GM03348 (cell line): ENCODE measurements around the gene STK16.
"Not testable (repeated sequence)": the region's sequence is repeated elsewhere in the genome, so short reads cannot be mapped to it uniquely, and the experiment has no call there.

Experiments used
- DNase-seq: peaks from one replicate; pipeline ENCODE4 v3.0.0; 2012; ENCODE audit warnings: low spot score

Gene STK16

DNA sequence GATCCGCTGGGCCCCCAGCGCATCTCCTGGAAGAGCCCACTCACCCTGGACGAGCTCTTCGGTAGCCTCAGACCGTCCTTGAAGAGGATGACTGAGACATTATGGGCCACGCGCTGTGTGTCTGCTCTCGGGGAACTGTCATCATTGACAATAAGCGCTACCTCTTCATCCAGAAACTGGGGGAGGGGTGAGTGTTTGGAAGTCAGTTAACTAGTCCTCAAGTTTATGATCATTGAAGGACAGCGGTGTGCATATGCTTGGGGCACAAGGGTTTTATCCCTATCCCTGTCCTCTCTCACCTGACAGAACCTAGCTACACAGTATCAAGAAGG, 586 bp downstream of the STK16 start:
- peak; percentile 9 for DNase-seq

DNA sequence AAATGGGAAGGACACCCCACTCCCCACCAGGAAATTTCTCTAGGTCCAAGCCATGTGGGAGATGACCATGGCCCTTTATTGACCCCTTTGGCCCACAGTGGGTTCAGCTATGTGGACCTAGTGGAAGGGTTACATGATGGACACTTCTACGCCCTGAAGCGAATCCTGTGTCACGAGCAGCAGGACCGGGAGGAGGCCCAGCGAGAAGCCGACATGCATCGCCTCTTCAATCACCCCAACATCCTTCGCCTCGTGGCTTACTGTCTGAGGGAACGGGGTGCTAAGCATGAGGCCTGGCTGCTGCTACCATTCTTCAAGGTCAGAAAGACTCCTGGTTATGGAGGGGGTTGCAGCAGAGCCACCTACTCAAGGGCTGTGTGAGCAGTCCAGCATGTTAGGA, 1.3 kb downstream of the STK16 start:
- DNase-seq: no peak

DNA sequence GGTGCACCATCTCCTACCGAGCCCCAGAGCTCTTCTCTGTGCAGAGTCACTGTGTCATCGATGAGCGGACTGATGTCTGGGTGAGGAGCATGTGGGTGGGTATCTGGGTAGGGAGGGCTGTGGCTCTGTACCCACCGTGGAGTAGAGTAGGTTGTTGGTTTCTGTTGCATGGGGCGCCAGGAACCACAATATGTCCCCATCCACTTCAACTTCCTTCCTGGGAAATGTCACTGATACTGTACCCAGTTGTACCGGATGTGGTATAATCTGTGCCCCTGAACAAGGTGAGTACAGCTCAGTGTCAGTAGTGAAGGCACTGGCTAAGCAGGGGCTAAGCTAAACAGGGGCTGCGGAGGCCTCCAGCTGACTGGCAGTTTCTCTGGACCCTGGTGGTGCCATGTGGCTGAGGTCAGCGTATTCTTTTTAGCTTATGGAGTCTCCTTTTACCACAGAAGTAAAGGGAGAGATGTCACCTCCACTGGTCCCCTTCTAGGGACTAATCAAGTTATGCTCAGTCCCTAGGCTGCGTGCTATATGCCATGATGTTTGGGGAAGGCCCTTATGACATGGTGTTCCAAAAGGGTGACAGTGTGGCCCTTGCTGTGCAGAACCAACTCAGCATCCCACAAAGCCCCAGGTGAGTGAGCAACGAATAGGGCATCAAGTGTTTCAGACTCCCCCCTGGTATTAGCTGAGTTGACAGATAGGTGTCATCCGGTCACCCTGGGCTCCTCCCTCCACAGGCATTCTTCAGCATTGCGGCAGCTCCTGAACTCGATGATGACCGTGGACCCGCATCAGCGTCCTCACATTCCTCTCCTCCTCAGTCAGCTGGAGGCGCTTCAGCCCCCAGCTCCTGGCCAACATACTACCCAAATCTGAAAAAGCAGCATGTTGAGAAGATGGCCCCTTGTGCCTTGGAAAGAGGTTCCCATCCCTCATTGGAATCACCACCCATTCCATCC, 2.7 kb downstream of the STK16 start:
- no peak for DNase-seq

DNA sequence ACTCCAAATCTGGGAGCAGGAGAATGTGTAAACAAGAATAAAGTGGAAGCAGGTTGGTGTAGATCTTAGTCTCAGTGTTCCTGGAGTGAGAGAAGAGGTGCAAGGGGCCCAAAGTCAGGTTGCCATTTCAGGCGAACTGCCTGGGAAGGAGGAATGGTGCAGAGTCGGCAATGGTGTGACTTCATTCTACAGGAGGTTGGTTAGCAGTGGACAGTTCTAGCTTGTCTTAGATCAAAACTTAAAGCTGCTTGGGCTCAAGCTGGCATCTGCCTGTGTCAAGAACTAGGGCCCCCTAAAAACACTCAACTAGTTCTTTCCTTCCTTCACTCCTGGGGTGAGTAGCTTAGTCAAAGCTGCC, 3.5 kb downstream of the STK16 start:
- no peak for DNase-seq

DNA sequence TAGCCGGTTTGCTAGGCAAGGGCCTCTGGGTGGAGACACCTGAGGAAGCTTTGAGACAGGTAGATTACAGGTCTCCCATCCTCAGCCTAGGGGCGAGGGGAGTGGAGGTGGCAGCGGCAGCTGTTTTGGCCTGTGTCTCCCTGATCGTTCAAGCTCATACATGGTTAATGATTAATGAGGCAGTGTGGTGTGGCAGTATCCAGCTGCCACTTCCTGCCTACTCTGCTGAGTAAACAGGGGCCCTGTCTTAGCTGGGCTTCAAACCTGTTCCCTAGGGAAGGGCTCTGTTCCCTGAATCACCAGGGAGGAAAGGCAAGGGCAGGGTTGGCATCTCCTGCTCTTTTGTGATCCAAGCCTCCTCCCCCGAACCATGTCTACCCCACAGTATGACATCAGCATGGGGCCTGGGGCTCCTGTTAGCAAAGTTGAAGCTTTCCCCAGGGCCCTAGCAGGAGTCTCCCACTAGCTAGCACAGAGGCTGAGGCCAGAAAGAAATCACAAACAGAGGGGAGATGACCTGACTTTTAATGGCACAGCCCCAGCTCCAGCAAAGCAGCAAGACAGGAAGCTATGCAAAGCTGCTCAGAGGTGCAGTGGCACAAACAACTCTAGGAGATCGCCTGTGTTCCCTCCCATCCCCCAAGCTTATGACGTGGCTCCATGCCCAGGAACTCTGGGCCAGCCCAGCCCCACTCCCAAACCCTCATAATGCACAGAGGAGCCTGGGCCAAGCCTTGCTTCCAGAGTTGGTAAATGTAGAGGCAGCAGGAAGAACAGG, 4.1 kb downstream of the STK16 start:
- peak; percentile 73 for DNase-seq

DNA sequence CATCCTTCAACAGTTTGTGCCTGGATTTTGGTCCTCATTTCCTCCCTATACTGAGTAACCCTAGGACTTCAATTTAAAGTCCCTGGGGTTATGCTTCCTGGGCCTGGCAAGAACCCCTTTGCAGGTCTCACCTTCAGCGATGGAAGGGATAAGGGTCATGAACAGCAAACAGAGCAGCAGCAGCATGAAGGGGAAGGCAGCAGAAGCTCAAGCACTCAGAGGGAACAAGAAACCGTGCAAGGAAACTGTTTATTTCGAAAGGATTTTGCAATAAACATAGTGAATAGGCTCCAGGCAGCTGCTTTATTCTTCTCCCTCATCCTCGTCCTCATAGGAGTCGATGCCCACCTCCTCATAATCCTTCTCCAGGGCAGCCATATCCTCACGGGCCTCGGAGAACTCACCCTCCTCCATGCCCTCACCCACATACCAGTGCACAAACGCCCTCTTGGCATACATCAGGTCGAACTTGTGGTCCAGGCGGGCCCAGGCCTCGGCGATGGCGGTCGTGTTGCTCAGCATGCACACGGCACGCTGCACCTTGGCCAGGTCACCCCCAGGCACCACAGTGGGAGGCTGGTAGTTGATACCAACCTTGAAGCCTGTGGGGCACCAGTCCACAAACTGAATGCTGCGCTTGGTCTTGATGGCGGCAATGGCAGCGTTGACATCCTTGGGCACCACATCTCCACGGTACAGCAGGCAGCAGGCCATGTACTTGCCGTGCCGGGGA, 4.9 kb downstream of the STK16 start:
- no peak for DNase-seq

DNA sequence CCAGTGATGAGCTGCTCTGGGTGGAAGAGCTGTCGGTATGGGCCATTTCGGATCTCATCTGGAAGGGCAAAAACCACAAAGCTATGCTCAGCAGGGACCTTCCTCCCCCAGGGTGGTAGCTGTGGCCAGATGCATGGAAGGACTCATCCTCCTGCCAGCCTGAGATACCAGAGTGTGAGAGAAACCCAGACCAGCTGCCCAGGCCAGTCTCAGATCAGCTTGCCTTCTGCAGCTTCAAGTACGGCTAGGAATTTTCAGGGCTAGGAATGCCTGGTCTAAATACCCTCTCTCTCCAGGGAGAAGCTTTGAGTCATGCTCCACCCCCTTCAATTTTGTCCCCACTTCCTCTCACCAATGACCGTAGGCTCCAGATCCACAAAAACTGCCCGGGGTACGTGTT, 6.4 kb downstream of the STK16 start:
- peak; percentile 8 for DNase-seq

DNA sequence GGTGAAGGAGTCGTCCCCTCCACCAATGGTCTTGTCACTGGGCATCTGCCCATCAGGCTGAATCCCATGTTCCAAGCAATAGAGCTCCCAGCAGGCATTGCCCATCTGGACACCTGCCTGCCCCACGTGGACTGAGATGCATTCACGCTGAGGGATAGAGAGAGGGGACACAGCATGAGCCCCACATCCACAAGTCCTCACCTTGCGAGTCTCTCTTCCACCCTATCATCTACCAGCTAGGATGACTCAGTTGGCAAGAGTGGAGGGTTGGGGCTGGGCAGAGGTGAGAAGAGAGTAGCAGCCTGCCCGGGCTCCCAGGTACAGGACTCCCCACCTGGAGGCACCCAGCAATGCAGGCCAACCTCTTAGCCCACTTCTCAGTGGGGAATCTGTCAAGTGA, 6.8 kb downstream of the STK16 start:
- DNase-seq: no peak

DNA sequence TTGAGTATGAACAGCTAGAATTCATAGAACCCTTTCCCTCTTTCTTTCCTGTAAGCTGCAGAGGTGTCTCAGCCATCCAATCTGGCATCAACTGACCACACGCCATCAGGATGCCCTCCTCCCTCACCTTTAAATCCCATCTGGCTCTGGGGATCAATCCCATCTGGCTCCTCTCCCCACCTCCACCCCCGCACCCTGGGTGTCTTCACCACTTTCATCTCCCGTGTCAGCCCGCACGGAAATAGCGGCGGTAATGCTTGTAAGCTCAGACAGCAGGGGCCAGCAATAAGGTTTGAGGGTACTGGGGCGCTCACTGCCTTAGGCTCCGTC, 7.3 kb downstream of the STK16 start:
- peak; percentile 11 for DNase-seq

DNA sequence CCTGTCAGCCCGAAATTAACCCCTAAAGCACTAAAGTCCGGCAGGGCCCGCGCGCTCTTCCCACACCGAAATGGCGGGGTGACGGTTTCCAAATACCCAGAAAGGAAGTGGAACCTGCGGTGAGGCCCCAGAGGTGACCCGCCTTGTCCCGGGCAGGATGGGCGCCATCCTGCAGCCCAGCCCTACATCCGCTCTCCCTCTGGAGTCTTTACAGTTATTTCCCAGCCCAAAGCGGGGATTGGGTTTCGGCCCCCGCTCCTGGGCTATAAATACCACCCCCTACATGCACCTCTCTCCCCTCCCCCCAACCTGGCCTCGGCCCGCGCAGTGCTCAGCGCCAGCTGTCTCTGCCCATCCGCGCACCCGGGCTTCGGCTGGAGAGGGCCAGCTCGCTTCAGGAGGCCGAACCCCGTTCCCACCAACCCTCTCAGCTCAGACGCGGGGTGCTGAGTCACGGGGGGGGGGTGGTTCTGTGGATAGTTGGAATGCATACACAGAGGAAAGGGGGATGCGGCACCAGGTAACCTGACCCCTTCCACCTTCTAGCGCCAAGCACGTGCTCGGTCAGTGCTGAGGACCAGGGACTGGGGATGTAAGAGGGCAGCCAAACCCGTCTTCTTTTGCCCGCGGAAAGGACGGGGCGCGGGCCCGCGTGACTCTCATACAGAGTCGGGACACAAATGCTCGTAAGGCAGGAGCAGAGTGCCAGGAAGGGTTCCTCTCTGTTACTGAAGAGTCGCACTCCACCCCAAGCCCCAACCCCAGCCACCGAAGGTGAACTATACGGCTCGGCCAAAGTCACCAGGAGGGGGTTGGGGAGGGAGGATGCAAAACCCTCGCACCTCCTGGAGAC, 7.8 kb downstream of the STK16 start, which contains the start of gene TUBA4B:
Gene TUBA4B (plus strand): TSS at position 344 of the 853 bp plus-strand sequence. CDS start 165 bp downstream, at position 509.
- peak; percentile 50 for DNase-seq

DNA sequence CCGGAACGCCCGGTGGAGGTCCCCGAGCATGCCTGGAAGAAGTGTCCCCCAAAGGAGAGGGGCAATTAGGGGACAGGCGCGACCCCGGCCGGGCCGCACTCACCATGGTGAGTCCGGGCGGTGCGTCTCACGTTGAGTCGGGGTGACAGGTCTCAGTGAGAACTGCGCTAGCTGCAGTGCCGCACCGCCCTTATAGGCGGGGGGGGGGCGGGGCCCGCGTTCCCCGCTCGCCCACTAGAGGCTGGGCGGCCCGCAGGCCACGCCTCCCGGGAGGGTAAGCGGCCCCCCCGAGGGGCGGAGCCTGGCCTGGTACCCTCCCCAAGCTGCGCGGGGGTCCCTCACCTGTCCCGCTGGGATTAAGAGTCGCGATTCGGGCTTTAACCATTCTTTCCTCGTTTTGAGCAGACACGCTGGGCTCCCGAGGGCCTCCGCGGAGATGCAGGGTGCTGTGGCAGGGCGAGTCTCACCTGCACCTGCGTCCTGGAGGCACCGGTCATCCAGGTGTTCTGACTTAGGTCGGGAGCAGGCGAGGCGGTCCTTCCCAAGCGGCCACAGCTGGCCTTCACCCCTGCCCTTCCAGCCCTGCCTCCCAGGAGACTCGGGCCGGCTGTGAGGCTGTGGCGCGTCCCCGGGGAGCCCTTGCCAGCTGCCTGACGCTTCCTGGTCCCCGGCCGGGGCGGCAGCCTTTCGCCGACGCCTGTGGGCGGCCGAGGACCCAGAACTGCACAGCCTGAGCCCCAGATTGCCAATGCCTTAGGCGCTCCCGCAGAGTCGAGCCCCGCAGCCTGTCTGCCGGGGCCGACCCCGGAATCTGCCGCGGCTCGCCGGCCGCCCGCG, 8.7 kb downstream of the STK16 start, which contains the start of gene TUBA4A:
Gene TUBA4A (minus strand): TSS at position 166 of the 837 bp plus-strand sequence. CDS start 60 bp downstream, at position 106.
- DNase-seq: peak; percentile 97

DNA sequence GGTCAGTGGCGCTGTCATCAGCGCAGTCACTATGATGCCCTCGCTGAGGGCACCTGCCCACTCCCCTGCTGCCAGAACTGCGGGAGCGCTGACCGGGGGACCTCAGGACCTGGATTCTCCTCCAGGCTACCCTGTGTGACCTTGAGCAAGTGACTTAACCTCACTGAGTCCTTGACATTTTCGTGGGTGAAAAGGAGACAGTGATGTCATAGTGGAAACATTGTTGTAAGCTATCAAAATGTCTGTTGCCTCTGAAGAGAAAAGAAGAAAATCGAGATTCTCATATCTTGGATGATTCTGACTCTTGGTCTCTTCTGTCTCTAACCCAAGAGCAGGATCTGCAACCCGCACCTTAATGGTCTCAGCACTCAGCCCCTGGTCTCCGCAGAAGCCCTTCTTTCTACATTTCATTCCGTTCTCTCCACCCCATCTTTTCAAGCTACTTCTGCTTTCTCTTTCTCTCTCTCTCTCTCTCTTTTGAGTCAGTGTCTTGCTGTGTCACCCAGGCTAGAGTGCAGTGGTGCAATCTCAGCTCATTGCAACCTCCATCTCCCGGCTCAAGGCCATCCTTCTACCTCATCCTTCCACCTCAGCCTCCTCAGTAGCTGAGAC, 9.4 kb downstream of the STK16 start:
- peak; percentile 13 for DNase-seq

DNA sequence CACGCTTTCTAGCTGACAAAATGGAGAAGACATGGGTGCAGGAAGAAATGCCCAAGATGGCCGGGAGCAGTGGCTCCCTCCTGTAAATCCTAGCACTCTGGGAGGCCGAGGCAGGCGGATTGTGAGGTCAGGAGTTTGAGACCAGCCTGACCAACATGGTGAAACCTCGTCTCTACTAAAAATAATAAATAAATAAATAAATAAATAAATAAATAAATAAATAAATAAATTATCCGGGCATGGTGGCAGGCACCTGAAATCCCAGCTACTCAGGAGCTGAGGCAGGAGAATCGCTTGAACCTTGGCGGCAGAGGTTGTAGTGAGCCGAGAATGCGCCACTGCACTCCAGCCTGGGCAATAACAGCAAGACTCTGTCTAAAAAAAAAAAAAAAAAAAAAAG, 13.7 kb downstream of the STK16 start:
- DNase-seq: not testable (repeated sequence)

DNA sequence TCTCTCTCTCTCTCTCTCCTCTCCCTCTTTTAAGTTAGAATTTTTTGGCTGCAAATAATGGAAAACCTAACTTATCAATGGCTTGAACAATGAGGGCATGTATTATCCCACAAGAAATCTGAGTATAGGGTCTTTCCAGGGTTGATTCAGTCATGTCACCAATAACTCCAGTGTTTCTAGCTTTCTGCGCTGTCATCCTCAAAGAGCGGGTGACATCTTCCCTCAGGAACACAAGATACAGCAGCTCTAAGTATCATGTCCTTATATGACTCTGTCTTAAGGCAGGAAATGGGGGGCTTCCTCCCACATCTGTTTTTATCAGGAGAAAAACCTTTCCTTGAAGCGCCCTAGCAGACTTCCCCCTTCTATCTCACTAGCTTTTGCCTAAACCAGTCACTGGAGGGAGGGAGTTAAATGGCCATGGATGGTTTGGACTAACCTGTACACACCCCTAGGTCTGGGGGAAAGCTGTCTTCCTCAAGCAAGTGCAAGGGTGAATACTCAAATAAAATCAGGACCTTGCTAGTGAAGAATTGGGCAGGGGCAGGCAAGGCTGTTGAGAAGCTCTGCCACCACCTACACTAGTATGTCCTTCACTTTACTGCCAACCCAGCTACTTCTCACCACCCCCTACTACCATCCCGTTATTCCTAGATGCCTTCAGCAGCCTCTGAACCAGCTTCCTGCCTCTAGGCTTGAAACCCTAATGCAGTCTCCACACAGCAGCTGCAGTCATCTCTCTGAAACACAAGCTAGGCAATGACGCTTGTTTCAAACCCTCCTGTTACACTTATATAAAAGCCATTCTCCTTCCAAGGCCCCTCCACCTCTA, 16.0 kb downstream of the STK16 start:
- DNase-seq: no peak

DNA sequence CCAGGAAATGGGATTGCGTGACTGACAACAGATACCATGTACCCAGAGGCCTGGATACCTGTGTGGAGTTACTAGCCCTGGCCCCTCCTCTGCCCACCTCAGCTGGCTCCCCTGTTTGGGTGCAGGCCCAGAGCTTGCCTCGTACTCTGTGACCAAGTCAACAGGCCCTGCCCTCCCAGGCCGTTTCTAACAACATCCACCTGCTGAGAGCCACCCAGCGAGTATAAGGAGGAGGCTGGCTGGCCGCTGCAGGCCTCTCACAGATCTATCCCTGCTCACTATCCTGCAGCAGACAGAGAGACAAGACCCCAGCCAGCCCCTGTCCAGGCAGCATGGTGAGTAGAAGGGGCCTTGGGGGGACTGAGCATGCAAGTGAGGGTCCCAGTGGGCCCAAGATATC, 21.0 kb downstream of the STK16 start:
- no peak for DNase-seq

DNA sequence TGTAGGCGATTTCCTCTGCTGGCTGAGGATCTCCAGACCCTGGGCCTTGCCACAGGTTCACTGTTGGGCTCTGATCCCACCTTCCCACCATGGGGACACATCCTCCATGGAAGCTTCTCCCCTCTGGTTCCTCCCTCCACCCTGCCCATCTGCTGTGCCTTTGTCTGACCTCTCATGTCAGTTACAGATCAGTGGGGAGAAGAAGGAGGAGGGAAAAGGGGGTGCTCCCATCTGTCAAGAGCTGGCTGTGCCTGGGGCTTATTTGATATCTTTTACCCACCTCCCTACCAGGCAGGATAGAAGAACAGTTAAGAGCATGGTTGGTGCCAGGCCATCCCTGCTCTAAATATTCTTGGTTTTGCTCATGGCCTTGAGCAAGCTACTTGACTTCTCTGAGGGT, 21.6 kb downstream of the STK16 start:
- no peak for DNase-seq

DNA sequence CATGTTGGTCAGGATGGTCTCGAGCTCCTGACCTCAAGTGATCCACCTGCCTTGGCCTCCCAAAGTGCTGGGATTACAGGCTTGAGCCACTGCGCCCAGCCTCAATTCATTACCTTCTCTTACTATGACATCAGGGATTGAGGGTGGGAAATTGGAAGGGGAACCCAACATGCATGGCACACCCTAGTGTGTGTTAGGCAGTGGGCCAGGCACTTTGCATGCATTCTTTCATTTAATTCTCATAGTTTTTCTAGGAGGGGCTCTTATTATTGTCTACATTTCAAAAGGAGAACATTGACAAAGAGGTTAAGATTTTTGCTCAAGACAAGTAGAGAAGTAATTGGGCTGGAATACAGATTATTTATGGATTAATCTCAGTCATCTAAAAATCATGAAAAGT, 23.0 kb downstream of the STK16 start:
- no peak for DNase-seq

DNA sequence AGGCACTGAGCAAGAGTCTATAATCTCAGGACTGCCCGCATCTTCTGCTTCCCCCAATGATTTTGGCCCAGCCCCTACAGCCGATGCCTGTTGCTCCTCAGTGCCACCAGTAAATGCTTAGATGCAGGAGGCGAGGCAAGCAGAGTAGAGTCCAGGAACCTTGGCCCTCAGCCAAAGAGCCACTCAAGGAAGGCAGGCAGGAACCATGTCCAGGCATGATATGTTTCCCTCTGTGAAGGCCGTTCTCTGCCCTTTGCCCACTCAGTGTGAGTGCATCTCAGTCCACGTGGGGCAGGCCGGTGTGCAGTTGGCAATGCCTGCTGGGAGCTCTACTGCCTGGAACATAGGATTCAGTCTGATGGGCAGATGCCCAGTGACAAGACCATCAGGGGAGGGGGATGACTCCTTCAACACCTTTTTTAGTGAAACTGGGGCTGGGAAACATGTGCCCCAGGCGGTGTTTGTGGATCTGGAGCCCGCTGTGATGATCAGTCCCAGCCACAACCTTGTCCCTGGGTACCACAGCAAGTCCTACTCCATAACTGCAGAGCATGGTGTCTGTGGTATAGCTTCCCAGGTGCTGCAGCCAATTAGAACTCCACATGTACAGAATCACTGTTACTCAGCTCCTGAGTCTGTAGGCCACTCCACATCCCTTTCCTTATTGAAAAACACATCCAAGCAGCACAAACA, 24.2 kb downstream of the STK16 start:
- no peak for DNase-seq

DNA sequence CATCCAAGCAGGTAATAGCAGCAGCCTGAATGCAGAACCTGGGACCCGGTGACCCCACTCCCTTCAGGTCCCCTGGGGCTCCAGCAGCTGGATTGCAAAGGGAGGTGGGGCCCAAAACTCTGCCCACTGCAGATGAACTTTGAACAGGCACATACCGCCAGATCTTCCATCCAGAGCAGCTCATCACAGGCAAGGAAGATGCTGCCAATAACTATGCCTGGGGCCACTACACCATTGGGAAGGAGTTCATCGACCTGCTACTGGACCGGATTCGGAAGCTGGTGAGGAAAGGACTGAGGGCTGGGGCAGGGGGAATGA, 24.7 kb downstream of the STK16 start:
- no peak for DNase-seq
